Measurements from ENCODE around the gene BICC1.

DNA sequence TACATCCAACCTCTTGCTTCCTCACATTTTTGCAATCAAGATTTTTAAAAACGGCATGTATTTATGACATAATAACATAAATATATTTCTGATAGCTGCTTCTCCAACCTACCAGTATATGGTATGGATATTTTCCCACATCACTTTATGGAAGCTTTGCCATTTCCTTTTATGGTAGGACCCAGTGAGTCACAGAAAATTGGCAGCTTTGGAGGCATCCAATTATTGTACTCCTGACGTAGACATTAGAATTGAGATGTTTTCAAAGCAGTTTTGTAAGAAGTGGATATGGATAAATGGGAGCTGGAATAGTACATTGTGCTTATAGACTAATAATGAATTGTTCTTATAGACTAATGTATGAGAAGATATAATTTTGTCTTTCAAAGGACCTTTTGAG, 23.8 kb upstream of the BICC1 start:
- TF ChIP-seq, protein P1, sequence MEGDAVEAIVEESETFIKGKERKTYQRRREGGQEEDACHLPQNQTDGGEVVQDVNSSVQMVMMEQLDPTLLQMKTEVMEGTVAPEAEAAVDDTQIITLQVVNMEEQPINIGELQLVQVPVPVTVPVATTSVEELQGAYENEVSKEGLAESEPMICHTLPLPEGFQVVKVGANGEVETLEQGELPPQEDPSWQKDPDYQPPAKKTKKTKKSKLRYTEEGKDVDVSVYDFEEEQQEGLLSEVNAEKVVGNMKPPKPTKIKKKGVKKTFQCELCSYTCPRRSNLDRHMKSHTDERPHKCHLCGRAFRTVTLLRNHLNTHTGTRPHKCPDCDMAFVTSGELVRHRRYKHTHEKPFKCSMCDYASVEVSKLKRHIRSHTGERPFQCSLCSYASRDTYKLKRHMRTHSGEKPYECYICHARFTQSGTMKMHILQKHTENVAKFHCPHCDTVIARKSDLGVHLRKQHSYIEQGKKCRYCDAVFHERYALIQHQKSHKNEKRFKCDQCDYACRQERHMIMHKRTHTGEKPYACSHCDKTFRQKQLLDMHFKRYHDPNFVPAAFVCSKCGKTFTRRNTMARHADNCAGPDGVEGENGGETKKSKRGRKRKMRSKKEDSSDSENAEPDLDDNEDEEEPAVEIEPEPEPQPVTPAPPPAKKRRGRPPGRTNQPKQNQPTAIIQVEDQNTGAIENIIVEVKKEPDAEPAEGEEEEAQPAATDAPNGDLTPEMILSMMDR (IDR thresholded peaks at IDR 0.05): no peak
- TF ChIP-seq POLR2A (IDR thresholded peaks at IDR 0.05): no peak
